T-helper 2 cell (primary cell): Measurements from ENCODE around the gene VPS4A.
"Not testable (repeated sequence)": the region's sequence is repeated elsewhere in the genome, so short reads cannot be mapped to it uniquely, and the experiment has no call there.

ENCODE experiments used
- DNase-seq, 5 experiments: peaks; one replicate each; pipeline versions ENCODE4 v3.0.0 to v3.0.0-alpha.2; 2012 to 2022
- total RNA-seq, 2 donors: gene quantifications; one replicate each; lab custom pipeline; 2026; lab: John Stamatoyannopoulos, UW

VPS4A gene
- total RNA-seq, result 22.1 to 37.7 reads per million in 2 donors

- peak; percentile 95 to 98 (median 95) for DNase-seq
Measured at GRCh38 chr16:69310653-69311532, at the start of gene VPS4A. Gene VPS4A (plus strand): TSS chr16:69311350. CDS start chr16:69311512, 162 bp downstream.

- no peak for DNase-seq
Measured at GRCh38 chr16:69266334-69267063, 44.7 kb upstream of the VPS4A start.

- DNase-seq, result no peak
Measured at GRCh38 chr16:69267633-69268032, 43.5 kb upstream of the VPS4A start.

- DNase-seq, result peak in 1 of 5 experiments; percentile 12
Measured at GRCh38 chr16:69270395-69270794, 40.8 kb upstream of the VPS4A start.

GRCh38 chr16:69270831-69271230 is 40.3 kb upstream of the VPS4A start:
- no peak for DNase-seq

- no peak for DNase-seq
Measured at GRCh38 chr16:69273009-69273408, 38.1 kb upstream of the VPS4A start.

- no peak for DNase-seq
Measured at GRCh38 chr16:69274699-69275235, 36.4 kb upstream of the VPS4A start.

GRCh38 chr16:69276148-69277115 is 34.7 kb upstream of the VPS4A start:
- no peak for DNase-seq

GRCh38 chr16:69277413-69277812 is 33.7 kb upstream of the VPS4A start:
- DNase-seq, result no peak

GRCh38 chr16:69283851-69284250 is 27.3 kb upstream of the VPS4A start:
- DNase-seq, result no peak

- DNase-seq, result no peak
Measured at GRCh38 chr16:69285240-69285639, 25.9 kb upstream of the VPS4A start.

- DNase-seq, result peak in 2 of 5 experiments; percentile 18 to 67
Measured at GRCh38 chr16:69286941-69287713, 24.0 kb upstream of the VPS4A start.

GRCh38 chr16:69291657-69292056 is 19.5 kb upstream of the VPS4A start:
- DNase-seq, result not testable (repeated sequence)

GRCh38 chr16:69293401-69293800 is 17.7 kb upstream of the VPS4A start:
- no peak for DNase-seq

GRCh38 chr16:69294051-69294450 is 17.1 kb upstream of the VPS4A start:
- DNase-seq, result no peak

- not testable (repeated sequence) for DNase-seq
Measured at GRCh38 chr16:69296771-69297170, 14.4 kb upstream of the VPS4A start.

- DNase-seq, result no peak
Measured at GRCh38 chr16:69298261-69298660, 12.9 kb upstream of the VPS4A start.

GRCh38 chr16:69301187-69301586 is 10.0 kb upstream of the VPS4A start:
- DNase-seq, result no peak

- no peak for DNase-seq
Measured at GRCh38 chr16:69301861-69302260, 9.3 kb upstream of the VPS4A start.

- no peak for DNase-seq
Measured at GRCh38 chr16:69302301-69302700, 8.8 kb upstream of the VPS4A start.

- DNase-seq, result no peak
Measured at GRCh38 chr16:69306031-69306430, 5.1 kb upstream of the VPS4A start.
